T-helper 1 cell (primary cell): ENCODE measurements around the gene HCFC1R1.
"Not testable (repeated sequence)": the region's sequence is repeated elsewhere in the genome, so short reads cannot be mapped to it uniquely, and the experiment has no call there.

Experiments
- DNase-seq, 5 donors: peaks; one replicate each; pipeline ENCODE4 v3.0.0-alpha.2; 2012 to 2020

HCFC1R1 gene

DNA sequence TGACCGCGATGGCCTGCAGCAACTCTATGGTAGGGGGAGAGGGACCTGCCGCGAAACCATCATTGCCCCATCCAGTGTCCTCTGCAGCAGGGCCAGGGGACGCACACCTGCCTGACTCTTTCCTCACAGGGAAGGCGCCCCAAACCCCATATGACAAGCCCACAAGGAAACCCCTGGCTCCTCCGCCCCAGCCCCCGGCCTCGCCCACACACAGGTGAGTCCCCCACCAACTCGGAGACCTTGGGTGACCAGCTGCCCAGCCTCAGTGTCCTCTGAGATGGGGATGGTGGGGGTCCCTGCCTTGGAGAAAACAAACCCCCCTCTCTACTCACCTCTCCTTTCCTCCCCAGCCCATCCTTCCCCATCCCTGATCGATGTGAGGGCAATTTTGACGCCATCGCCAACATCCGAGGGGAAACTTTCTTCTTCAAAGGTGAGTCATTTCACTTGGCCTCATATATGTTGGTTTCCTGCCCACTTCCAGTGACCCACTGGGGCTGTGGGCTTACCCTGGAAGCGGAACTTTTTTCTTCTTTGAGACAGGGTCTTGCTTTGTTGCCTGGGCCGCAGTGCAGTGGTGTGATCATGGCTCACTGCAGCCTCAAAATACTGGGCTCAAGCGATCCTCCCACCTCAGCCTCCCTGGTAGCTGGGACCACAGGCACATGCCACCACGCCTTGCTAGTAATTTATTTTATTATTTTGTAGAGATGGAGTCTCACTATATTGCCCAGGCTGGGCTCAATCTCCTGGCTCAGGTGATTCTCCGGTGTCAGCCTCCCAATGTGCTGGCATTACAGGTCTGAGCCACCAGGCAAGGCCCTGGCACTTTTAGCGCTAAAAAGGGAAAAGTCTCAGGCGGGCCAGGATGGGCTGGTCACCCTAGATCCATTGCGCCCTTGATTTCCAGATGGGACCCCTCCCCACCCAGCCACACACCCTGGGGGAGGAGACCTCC is 33.7 kb upstream of the HCFC1R1 start:
- DNase-seq = peak in 1 of 5 donors; percentile 73

DNA sequence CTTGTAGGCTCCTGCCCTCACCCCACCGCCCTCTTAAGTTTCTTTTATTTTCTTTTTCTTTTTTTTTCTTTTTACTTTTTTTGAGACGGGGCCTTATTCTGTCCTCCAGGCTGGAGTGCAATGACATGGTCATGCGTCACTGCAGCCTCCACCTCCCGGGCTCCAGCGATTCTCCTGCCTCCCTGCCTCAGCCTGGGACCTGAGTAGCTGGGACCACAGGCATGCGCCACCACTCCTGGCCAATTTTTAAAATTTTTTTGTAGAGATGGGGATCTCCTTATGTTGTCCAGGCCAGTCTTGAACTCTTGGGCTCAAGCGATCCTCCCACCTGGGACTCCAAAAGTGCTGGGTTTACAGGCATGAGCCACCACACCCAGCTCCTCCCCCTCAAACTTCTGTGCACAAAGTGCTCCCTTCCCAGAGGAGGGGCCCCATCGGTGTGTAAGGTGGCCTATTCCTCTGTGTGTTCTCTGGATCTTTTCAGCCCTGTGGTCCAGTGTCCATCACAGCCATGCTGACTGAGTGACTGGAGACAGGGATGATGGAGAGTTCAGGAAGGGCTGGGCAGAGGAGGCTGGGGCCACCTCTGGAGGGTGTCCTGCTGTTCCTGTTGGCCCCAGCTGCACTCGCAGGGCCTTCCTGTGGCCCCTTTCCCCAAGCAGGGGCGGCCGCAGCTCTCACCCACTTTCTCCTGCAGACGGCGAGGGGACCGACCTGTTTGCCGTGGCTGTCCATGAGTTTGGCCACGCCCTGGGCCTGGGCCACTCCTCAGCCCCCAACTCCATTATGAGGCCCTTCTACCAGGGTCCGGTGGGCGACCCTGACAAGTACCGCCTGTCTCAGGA is 32.8 kb upstream of the HCFC1R1 start:
- no peak for DNase-seq

DNA sequence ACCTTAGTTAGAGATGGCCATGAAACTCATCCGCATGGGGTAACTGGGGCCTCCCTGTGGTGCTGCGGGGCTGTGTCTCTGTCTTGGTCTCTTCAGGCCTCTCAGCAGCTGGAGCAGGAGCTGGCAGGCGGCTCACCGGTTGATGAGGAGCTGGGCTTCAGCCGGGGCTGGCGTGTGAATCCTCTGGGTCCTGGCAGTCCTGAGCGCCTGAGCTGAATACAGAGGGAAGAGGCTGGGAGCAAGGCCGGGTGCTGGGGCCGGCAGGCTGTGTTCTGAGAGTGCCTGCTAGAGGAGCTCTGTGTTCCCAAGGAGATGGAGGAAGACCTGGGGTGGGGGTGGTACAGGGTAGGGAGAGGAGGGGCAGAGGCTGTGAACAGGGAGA is 32.0 kb upstream of the HCFC1R1 start:
- not testable (repeated sequence) for DNase-seq

DNA sequence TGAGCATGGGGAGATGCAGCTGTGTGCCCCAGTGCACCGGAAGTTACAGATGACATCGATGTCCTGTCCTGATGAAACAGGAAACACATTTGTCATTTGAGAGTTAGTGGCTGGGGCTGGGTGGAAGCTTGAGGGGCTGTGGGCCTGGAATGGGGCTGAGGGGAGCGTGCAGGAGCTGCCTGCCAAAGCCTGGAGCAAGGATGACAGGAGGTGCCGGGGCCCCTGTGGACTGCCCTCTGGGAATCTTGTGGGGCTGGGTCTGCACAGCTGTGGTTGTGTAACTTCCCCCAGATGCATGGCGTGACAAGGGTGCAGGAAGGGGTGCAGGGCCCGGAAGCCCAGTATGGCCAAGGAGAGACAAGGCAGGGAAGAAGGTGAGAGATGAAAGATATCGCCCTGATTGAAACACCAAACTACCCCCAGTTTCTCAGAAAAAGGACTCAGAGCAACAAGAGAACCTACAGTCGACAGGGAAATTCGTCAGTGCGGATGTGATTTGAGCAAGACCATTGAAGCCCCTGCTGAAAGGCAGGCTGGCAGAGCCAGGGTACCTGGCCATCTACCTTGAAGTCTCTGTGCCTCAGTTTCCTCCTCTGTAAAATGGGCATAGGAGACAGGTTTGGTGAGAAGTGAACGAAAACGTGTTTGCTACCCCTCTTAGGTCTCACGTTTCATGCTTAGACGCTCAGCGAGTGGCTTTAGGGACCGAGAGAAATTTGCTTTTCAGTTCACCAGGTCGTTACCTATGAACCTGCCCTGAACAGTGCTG is 31.4 kb upstream of the HCFC1R1 start:
- peak in 1 of 5 donors; percentile 90 for DNase-seq

DNA sequence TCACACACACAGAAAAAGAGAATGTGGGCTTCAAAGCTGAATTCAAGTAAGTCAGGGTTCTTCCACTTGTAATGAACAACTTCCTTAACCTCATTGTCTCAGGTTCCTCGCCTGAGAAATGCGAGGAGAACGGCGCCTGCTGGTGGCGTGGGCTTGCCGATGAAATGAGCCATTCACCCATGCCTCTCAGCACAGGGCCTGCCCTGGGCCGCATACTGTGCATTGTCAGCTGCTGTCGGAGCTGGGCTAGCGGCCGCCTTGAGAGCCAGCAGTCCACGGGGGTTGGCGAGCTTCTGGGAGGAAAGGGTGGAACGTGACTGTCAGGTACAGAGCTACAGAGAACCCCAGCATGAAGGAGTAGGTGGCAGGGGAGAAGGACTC is 29.6 kb upstream of the HCFC1R1 start:
- not testable (repeated sequence) for DNase-seq

DNA sequence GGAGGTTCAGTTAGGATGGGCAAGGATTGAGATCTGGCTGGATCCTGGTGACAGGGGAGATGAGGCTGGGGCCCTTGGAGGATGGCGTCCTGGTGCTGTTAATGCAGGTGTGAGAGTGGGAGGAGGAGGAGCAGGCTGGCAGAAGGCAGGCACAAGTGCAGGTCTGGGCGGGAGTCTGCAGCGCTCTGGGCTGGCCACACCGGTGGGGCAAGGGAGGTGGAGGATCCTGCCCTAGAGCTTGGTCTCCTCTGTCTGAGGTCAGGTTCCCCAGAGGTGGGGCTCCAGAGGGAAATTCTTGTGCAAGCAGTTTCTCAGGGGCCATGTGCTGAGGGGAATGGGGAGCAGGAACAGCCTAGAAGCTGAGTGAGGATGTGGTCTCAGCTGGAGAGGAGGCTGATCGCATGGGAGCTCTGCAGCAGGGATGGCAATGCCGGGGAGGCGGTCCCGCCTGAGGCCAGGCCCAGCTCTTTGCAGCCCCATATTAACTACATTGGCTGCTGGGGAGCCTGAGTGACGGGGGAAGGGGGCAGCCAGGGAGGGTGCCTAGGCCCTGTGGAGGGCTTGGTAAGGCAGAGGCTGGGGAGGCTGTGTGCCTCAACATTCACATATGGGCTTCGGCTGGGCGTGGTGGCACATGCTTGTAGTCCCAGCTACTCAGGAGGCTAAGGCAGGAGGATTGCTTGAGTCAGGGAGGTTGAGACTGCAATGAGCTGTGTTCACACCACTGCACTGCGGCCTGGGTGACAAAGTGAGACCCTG is 29.0 kb upstream of the HCFC1R1 start:
- DNase-seq = not testable (repeated sequence)

DNA sequence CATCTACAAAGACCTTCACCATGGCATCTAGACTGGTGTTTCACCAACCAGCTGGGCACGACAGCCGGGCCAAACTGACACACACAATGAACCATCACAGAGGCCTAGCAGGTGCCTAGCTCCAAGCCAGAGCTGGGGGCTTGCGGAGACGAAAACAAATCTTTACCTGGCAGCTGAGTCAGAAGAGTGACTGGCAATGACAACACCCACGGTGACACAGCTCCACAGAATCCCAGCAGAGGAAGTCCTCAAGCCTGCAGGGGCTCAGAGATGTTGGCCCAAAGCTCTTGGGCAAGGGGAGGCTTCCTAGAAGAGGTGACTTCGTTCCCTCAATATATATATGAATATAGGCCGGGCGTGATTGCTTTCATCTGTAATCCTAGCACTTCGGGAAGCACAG is 27.8 kb upstream of the HCFC1R1 start:
- no peak for DNase-seq

DNA sequence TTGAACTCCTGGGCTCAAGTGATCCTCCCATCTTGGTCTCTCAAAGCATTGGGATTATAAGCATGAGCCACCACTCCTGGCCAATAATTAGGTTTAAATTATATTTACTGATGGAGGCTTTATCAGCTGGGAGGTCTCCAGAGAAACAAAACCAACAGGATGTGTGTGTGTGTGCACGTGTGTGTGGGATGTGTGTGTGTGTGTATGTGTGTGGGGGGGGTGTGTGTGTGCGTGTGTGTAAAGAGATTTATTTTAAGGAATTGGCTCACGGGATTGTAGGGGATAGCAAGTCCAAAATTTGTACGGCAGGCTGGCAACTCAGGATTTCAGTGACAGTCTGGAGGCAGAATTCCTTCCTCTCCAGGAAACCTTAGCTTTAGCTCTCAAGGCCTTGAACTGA is 27.3 kb upstream of the HCFC1R1 start:
- DNase-seq = no peak

DNA sequence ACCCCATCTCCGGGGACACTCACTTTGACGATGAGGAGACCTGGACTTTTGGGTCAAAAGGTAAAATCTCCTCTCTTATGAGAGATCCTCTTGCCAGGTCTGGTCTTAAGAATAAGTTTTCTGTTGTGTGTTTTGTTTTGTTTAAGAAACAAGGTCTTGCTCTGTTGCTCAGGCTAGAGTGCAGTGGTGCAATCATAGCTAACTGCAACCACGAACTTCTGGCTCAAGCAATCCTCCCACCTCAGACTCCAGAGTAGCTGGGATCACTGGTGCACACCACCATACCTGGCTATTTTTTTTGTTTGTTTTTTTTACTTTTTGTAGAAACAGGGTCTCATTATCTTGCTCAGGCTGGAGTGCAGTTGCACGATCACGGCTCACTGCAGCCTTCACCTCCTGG is 26.7 kb upstream of the HCFC1R1 start:
- no peak for DNase-seq

DNA sequence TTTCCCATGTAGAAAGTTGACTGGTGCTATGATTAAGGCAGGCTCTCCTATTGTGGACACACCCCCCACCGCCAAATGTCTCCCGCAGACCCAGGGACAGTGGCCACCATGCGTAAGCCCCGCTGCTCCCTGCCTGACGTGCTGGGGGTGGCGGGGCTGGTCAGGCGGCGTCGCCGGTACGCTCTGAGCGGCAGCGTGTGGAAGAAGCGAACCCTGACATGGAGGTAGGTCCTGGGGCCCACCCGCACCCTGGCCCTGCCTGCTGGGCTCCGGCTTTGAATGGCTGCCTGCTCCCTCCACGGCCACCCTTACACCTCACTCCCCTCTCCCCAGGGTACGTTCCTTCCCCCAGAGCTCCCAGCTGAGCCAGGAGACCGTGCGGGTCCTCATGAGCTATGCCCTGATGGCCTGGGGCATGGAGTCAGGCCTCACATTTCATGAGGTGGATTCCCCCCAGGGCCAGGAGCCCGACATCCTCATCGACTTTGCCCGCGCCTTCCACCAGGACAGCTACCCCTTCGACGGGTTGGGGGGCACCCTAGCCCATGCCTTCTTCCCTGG is 26.3 kb upstream of the HCFC1R1 start:
- DNase-seq = no peak

DNA sequence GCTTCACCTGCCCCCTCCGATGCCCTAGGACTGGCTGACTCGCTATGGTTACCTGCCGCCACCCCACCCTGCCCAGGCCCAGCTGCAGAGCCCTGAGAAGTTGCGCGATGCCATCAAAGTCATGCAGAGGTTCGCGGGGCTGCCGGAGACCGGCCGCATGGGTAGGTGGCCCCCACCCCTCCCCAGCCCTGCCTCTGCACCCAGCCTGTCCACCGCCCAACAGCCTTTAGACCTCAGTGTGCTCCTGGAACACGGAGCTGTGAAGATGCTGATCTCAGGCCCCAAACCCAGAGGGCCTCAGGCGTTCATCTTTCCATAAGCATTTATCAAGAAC is 23.6 kb upstream of the HCFC1R1 start:
- DNase-seq = peak in 1 of 5 donors; percentile 38

DNA sequence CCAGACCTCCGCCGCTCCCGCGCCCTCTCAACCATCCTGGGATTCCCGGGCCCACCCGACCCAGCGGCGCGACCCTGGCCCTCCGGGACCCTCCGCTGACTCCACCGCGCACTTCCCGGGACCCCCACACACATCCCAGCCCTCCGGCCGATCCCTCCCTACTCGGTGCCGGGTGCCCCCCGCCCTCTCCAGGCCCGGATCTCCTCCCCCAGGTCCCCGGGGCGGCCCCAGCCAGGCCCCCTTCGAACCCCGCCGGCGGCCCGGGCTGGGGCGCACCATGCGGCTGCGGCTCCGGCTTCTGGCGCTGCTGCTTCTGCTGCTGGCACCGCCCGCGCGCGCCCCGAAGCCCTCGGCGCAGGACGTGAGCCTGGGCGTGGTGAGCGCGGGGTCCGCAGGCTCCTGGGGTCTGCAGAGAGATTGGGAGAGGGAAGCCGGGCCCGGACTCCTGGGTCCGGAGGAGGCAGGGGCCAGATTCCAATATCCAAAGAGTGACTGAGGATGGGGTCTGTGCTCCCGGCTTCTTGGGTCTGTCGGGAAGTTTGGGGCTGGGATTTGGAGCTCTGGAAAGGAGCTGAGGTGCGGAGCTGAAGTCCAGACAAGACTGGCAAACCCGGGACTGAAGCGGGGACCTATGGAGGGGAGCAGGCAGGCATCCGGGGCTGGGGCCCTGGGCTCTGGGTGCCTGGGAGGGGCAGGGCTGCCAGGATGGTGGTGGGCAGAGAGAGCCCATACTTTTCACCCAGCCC is 23.1 kb upstream of the HCFC1R1 start:
- DNase-seq = peak in 1 of 5 donors; percentile 45

DNA sequence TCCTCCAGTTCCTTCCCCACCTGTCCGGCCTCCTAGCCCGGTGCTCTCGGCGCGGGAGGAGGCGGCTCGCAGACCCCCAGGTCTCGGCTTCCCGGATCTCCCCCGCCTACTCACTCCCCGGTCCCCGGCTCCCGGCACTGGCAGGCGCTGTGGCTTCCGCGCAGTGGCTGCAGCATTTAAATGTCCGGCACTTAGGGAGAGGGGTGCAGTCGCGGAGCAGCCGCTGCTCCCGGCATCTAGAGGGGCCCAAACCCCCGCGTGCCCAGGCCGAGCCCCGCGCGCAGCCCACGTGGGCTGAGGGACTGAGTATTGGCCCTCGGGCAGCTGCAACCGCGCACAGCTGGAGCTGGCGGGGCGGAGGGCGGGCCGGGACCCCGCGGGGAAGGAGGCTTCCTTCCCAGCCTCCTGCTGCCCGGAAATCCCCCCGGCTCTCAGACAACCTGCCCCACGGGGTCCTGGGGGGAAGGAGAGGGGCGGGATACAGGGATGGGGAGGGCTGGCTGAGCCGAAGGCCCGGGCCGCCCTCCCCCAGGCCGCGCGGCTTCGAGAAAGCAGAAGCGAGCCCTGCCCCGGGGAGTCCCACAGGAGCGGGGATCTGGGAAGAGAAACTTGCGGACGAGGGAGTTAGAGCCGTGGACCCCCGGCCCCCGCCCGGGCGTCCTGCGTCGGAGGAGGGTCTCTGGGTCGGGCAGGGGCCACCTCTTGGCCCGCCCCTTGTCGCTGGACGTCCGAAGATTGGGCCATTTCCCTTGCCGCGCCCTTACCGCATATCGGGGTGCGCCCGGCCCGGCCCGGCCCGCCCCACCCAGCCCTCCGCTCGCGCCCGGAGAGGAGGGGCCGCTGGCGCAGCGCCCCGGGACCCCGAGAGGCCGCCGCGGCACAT is 22.3 kb upstream of the HCFC1R1 start, which contains the start of gene MMP25:
Gene MMP25, plus strand, starts transcription at position 804 of the 883 bp plus-strand sequence. CDS start 357 bp downstream, outside the sequence.
- peak in 1 of 5 donors; percentile 39 for DNase-seq

DNA sequence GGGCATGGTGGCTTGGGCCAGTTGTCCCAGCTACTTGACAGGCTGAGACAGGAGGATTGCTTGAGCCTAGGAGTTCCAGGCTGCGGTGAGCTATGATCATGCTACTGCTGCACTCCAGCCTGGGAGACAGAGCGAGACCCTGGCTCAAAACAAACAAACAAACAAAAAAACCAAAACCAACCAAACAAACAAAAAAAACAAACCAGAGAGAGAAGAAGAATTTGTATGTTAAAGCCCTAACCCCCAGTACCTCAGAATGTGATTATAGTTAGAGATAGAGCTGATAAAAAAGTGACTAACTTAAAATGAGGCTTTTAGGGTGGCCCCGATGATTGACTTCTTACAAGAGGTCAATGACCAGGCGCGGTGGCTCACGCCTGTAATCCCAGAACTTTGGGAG is 21.0 kb upstream of the HCFC1R1 start:
- DNase-seq = no peak

DNA sequence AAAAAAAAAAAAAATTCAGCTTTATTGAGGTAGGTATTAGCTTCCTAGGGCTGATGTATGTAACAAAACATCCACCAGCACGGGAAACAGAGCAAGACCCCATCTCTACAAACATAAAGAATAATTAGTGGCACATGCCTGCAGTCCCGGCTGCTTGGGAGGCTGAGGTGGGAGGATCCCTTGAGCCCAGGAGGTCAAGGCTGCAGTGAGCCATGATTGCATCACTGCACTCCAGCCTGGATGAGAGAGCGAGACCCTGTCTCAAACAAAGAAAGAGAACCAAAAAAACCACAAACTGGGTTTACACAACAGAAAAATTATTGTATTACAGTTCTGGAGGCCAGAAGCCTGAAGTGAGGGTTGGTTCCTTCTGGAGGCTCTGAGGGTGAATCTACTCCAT is 18.6 kb upstream of the HCFC1R1 start:
- DNase-seq = no peak

DNA sequence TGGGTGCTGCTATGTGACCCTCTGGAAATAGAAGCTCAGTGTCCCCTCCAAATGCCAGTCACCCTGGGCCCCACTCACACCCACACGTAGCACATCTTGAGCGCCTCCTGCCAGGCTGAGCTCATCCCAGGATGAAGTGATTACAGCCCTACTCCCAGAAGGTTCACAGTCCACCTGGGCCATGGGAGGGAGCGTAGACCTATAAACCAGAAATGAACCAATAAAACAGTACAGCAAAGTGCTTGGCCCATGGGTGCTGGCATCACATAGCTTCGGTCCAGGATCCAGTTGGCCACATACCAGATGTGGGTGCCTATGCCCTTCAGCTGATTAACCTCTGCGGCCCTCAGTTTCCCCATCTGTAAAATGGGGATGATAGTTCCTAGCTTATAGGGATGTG is 15.2 kb upstream of the HCFC1R1 start:
- no peak for DNase-seq

DNA sequence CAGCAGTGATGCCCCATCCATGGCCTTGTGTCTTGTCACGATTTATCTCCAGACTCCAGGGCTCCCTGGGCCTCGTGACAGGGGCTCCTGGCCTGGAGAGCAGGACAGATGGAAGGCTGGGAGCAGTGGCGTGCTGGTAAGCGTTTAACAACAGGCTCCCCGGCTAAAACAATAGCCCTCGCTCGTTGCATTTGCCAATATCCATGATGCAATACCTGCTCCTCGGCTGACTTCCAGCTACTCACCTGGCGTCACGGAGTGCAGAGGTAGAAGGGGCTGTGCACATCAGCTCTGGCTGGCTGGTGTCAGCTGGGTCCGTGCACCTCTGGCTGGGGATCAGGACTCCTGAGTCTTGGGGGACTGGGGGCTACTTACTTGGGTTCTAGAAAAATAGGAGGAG is 14.5 kb upstream of the HCFC1R1 start:
- no peak for DNase-seq

DNA sequence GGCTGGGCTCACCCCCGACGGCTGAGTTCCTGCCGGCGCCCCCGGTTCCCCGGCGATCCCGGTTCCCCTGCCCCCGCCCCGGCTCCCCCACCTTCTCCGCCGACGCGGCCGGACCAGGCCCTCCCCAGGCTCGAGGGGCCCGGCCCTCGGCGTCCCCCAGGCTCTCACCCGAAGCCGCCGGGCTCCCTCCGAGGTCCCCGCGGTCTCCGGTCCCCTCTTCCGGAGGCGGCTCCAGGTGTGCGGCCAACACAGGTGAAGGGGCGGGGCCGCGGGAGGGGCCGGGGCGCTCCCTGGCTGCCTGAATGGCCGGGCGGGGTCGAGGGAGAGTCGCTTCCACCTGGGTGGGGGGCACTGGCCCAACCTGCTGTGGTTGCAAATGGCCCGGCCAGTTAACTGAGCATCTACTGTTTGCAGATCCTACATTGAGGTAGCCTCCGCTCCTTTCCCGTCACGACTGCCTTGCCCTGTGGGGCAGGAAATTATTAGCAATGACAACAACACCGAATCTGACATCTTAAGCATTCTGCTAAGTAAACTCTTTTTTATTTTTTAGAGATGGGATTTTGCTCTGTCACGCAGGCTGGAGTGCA is 13.1 kb upstream of the HCFC1R1 start, which contains the start of gene BICDL2:
Gene BICDL2, minus strand, starts transcription at position 219 of the 590 bp plus-strand sequence. CDS start 1,448 bp downstream, outside the sequence.
- no peak for DNase-seq

DNA sequence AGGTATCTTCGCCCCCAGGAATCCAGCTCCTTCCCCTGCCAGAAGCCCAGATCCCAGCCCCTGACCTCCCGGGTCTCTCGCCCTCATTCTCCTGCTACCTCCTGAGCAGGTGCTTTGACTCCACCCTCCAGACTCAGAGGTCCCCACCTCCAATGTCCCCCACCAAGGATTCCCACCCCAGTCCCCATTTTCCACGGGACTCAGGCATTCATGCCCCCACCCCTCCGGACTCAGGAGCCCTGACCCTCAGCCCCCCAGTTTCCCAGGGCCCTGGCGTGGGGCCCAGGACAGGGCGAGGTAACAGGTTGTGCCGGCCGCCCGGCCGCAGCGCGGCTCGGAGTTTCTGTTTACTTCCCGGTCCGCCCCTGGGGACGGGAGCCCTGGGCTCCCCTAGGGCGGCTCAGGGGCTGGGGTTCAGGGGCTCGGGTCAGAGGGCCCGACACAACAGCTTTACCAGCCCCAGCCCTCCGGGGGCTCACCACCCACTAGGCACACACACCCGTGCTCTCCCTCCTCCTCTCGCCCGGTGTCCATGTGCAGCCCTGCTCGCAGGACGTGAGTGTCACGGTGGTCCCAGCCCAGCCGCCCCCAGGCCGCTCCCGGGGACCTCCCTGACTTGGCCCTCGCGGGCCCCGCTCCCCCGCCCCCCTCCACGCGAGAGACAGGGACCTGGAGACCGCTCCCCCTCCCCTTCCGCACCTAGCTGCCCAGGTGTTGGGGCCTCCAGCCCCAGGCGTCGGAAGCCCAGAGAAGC is 12.4 kb upstream of the HCFC1R1 start:
- DNase-seq = no peak
